HL-60 (cell line): ENCODE data around the gene GRXCR2.
"Not testable (repeated sequence)": the region's sequence is repeated elsewhere in the genome, so short reads cannot be mapped to it uniquely, and the experiment has no call there.

Experiments used
- DNase-seq, 2 experiments: peaks; one replicate each; pipeline ENCODE4 v3.0.0-alpha.2; 2010 to 2020; ENCODE audit warnings: low read depth in 1 of 2, low spot score in 1 of 2
- H3K27ac ChIP-seq: fragments of 250-450 bp; sonication (Bioruptor Pico); replicated peaks from 2 replicates; pipeline ENCODE4 v1.5.1; 2020; ENCODE audit warnings: mild to moderate bottlenecking, moderate library complexity
- H3K27me3 ChIP-seq: fragments of 250-450 bp; sonication (Bioruptor Pico); 2 replicates; pipeline ENCODE4 v1.5.1; 2021; ENCODE audit warnings: mild to moderate bottlenecking, moderate library complexity; ENCODE audit not compliant: insufficient read depth, poor library complexity, severe bottlenecking
- H3K4me3 ChIP-seq: replicated peaks from 2 replicates; pipeline ENCODE4 v1.5.1; 2011; ENCODE audit warnings: mild to moderate bottlenecking, control low read depth, low read length; ENCODE audit not compliant: insufficient read depth
- GABPA ChIP-seq: IDR thresholded peaks from 2 replicates; pipeline ENCODE4 v1.6.1; 2012; ENCODE audit warnings: low read depth
- POLR2AphosphoS5 ChIP-seq: IDR thresholded peaks from 2 replicates; pipeline ENCODE4 v1.6.1; 2012; ENCODE audit warnings: low read depth
- SPI1 ChIP-seq: IDR thresholded peaks from 2 replicates; pipeline ENCODE4 v1.6.1; 2012; ENCODE audit warnings: low read depth, mild to moderate bottlenecking, borderline replicate concordance
- TF ChIP-seq, protein P1 (sequence below): IDR thresholded peaks from 2 replicates; pipeline ENCODE4 v1.6.1; 2012; ENCODE audit warnings: low read depth; ENCODE audit not compliant: insufficient replicate concordance
- TF ChIP-seq, protein P2 (sequence below): IDR thresholded peaks from one replicate; pipeline ENCODE4 v1.5.1; 2011; ENCODE audit warnings: low read length, control low read depth, inconsistent platforms; ENCODE audit not compliant: insufficient read depth

The GRXCR2 gene

GRCh38 chr5:145840458-145841132, 32.2 kb downstream of the GRXCR2 start:
- Histone ChIP-seq H3K27me3 (peaks cover 3% of the 10 kb centered on the region), H3K4me3 (no peak overlapping the region), H3K27ac (no peak overlapping the region)
- no peak for TF ChIP-seq SPI1
- TF ChIP-seq, protein P1, sequence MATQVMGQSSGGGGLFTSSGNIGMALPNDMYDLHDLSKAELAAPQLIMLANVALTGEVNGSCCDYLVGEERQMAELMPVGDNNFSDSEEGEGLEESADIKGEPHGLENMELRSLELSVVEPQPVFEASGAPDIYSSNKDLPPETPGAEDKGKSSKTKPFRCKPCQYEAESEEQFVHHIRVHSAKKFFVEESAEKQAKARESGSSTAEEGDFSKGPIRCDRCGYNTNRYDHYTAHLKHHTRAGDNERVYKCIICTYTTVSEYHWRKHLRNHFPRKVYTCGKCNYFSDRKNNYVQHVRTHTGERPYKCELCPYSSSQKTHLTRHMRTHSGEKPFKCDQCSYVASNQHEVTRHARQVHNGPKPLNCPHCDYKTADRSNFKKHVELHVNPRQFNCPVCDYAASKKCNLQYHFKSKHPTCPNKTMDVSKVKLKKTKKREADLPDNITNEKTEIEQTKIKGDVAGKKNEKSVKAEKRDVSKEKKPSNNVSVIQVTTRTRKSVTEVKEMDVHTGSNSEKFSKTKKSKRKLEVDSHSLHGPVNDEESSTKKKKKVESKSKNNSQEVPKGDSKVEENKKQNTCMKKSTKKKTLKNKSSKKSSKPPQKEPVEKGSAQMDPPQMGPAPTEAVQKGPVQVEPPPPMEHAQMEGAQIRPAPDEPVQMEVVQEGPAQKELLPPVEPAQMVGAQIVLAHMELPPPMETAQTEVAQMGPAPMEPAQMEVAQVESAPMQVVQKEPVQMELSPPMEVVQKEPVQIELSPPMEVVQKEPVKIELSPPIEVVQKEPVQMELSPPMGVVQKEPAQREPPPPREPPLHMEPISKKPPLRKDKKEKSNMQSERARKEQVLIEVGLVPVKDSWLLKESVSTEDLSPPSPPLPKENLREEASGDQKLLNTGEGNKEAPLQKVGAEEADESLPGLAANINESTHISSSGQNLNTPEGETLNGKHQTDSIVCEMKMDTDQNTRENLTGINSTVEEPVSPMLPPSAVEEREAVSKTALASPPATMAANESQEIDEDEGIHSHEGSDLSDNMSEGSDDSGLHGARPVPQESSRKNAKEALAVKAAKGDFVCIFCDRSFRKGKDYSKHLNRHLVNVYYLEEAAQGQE: no peak
- TF ChIP-seq POLR2AphosphoS5: no peak
- TF ChIP-seq, protein P2, sequence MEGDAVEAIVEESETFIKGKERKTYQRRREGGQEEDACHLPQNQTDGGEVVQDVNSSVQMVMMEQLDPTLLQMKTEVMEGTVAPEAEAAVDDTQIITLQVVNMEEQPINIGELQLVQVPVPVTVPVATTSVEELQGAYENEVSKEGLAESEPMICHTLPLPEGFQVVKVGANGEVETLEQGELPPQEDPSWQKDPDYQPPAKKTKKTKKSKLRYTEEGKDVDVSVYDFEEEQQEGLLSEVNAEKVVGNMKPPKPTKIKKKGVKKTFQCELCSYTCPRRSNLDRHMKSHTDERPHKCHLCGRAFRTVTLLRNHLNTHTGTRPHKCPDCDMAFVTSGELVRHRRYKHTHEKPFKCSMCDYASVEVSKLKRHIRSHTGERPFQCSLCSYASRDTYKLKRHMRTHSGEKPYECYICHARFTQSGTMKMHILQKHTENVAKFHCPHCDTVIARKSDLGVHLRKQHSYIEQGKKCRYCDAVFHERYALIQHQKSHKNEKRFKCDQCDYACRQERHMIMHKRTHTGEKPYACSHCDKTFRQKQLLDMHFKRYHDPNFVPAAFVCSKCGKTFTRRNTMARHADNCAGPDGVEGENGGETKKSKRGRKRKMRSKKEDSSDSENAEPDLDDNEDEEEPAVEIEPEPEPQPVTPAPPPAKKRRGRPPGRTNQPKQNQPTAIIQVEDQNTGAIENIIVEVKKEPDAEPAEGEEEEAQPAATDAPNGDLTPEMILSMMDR: no peak
- no peak for DNase-seq

GRCh38 chr5:145838276-145838675, 34.5 kb downstream of the GRXCR2 start:
- no peak overlapping the region for H3K27ac ChIP-seq
- no peak overlapping the region for H3K4me3 ChIP-seq
- TF ChIP-seq GABPA (no peak), POLR2AphosphoS5 (no peak), SPI1 (no peak)
- TF ChIP-seq, protein P2: no peak
- TF ChIP-seq, protein P1: no peak
- no peak for DNase-seq
- H3K27me3 ChIP-seq: peaks cover 20% of the 10 kb centered on the region

GRCh38 chr5:145836241-145836640, 36.6 kb downstream of the GRXCR2 start:
- not testable (repeated sequence) for H3K4me3 ChIP-seq, DNase-seq, H3K27ac ChIP-seq
- H3K27me3 ChIP-seq: peaks cover 20% of the 10 kb centered on the region

- TF ChIP-seq SPI1 (no peak), GABPA (no peak), POLR2AphosphoS5 (no peak)
- TF ChIP-seq, protein P2: no peak
- TF ChIP-seq, protein P1: no peak
- H3K27me3 ChIP-seq: peaks cover 20% of the 10 kb centered on the region
- no peak overlapping the region for H3K27ac ChIP-seq
- no peak for DNase-seq
- H3K4me3 ChIP-seq: peak overlapping the region; percentile 52
Measured at GRCh38 chr5:145835848-145836239, 37.0 kb downstream of the GRXCR2 start.
